Smooth muscle cell (in vitro differentiated cells): ENCODE measurements around the gene GALNT2. TPM values are rescaled to one million over a fixed set of nuclear protein-coding genes. Genes with fewer than 3 reads are reported as not detected.

Source experiments
- DNase-seq: peaks from one replicate; lab custom pipeline; 2025; ENCODE audit not compliant: unreplicated experiment; lab: John Stamatoyannopoulos, UW
- H2AFZ ChIP-seq: fragments of 200-600 bp; sonication (generic); 2 replicates; pipeline ENCODE4 v1.6.0; 2016; ENCODE audit warnings: antibody characterized with exemption, low read depth, mild to moderate bottlenecking
- H3F3A ChIP-seq: fragments of 200-600 bp; sonication (generic); 2 replicates; pipeline ENCODE4 v1.6.0; 2017; ENCODE audit warnings: antibody characterized with exemption, low read depth
- H3K27ac ChIP-seq: fragments of 200-600 bp; sonication (generic); 2 replicates; pipeline ENCODE4 v1.5.1; 2016; ENCODE audit warnings: low read depth, mild to moderate bottlenecking
- H3K27me3 ChIP-seq: fragments of 200-600 bp; sonication (generic); 2 replicates; pipeline ENCODE4 v1.6.1; 2016; ENCODE audit warnings: low read depth, mild to moderate bottlenecking
- H3K36me3 ChIP-seq: fragments of 200-600 bp; sonication (generic); 2 replicates; pipeline ENCODE4 v1.5.1; 2016; ENCODE audit warnings: low read depth
- H3K4me1 ChIP-seq: fragments of 200-600 bp; sonication (generic); 2 replicates; pipeline ENCODE4 v1.5.1; 2016; ENCODE audit warnings: low read depth
- H3K4me2 ChIP-seq: fragments of 200-600 bp; sonication (generic); 2 replicates; pipeline ENCODE4 v1.6.0; 2016; ENCODE audit warnings: mild to moderate bottlenecking
- H3K4me3 ChIP-seq: fragments of 200-600 bp; sonication (generic); 2 replicates; pipeline ENCODE4 v1.5.1; 2016; ENCODE audit warnings: mild to moderate bottlenecking
- H3K79me2 ChIP-seq: fragments of 200-600 bp; sonication (generic); 2 replicates; pipeline ENCODE4 v1.6.0; 2016; ENCODE audit warnings: low read depth, mild to moderate bottlenecking
- H3K9ac ChIP-seq: fragments of 200-600 bp; sonication (generic); 2 replicates; pipeline ENCODE4 v1.6.0; 2016; ENCODE audit warnings: low read depth
- H3K9me3 ChIP-seq: fragments of 200-600 bp; sonication (generic); replicated peaks from 2 replicates; pipeline ENCODE4 v1.5.1; 2016; ENCODE audit warnings: low read depth
- H4K20me1 ChIP-seq: fragments of 200-600 bp; sonication (generic); 2 replicates; pipeline ENCODE4 v1.6.0; 2016; ENCODE audit warnings: low read depth
- CTCF ChIP-seq: fragments of 200-600 bp; sonication (generic); IDR thresholded peaks from 2 replicates; pipeline ENCODE4 v1.5.1; 2017; ENCODE audit warnings: borderline replicate concordance, mild to moderate bottlenecking, antibody characterized with exemption; ENCODE audit not compliant: insufficient read depth, poor library complexity, severe bottlenecking
- WGBS: methylation state at CpG from one replicate; pipeline ENCODE4 v1.1.7; 2016; ENCODE audit warnings: low lambda C conversion rate; 5-methylcytosine and 5-hydroxymethylcytosine counted together
- polyA plus RNA-seq: library from polyadenylated mRNA; unstranded; fragments of >200 nt; fragmentation: Nextera tagmentation; extraction: Ambion mirVana; gene quantifications from 2 replicates; pipeline ENCODE4 v1.2.1, GENCODE V29; 2016
- total RNA-seq: library from RNA; depleted of rRNA; stranded (reverse); fragments of >200 nt; gene quantifications from 2 replicates; pipeline ENCODE4 v1.2.3, GENCODE V29; 2014

GALNT2 gene
- total and polyA plus RNA-seq, 2 experiments from 2014 or later: 76.4 to 152 TPM

- Histone ChIP-seq H3K4me1 (peaks cover 32% of the 10 kb centered on the region), H3F3A (peaks cover 17% of the 10 kb centered on the region), H3K9ac (no peak overlapping the region), H3K27ac (no peak overlapping the region), H4K20me1 (peaks cover 77% of the 10 kb centered on the region), H3K79me2 (peaks cover 75% of the 10 kb centered on the region), H2AFZ (no peak overlapping the region), H3K36me3 (no peaks in the 10 kb centered on the region), H3K4me2 (no peak overlapping the region), H3K9me3 (no peaks in the 10 kb centered on the region), H3K27me3 (no peaks in the 10 kb centered on the region), H3K4me3 (no peak overlapping the region)
- no peak for DNase-seq
- TF ChIP-seq CTCF: no peak
- 88% methylated on average over 8 of the region's 8 CpGs for WGBS
Measured at GRCh38 chr1:230110971-230111370, 43.9 kb downstream of the GALNT2 start.

GRCh38 chr1:230112131-230112701, 45.2 kb downstream of the GALNT2 start:
- Histone ChIP-seq H3K27me3 (no peaks in the 10 kb centered on the region), H3F3A (peaks cover 6% of the 10 kb centered on the region), H4K20me1 (peaks cover 74% of the 10 kb centered on the region), H2AFZ (no peak overlapping the region), H3K9ac (no peak overlapping the region), H3K4me1 (peaks cover 32% of the 10 kb centered on the region), H3K9me3 (no peaks in the 10 kb centered on the region), H3K36me3 (no peaks in the 10 kb centered on the region), H3K4me3 (no peak overlapping the region), H3K4me2 (peak overlapping the region; percentile 69), H3K79me2 (peaks cover 87% of the 10 kb centered on the region), H3K27ac (peak overlapping the region; percentile 94)
- WGBS: 29% methylated on average over 7 of the region's 7 CpGs
- TF ChIP-seq CTCF: no peak
- no peak for DNase-seq

GRCh38 chr1:230112782-230113181, 45.7 kb downstream of the GALNT2 start:
- DNase-seq: no peak
- Histone ChIP-seq H3K9ac (peak overlapping the region; percentile 31), H3F3A (peaks cover 5% of the 10 kb centered on the region), H3K4me3 (no peak overlapping the region), H3K36me3 (no peaks in the 10 kb centered on the region), H3K4me1 (peaks cover 32% of the 10 kb centered on the region), H3K4me2 (peak overlapping the region; percentile 69), H3K9me3 (no peaks in the 10 kb centered on the region), H4K20me1 (peaks cover 74% of the 10 kb centered on the region), H3K79me2 (peaks cover 90% of the 10 kb centered on the region), H3K27me3 (no peaks in the 10 kb centered on the region), H2AFZ (no peak overlapping the region), H3K27ac (peak overlapping the region; percentile 94)
- no peak for TF ChIP-seq CTCF
- WGBS: 74% methylated on average over 5 of the region's 5 CpGs

- H2AFZ ChIP-seq: no peak overlapping the region
- H3K9ac ChIP-seq: peak overlapping the region; percentile 31
- no peak overlapping the region for H3K4me3 ChIP-seq
- 92% methylated on average over 4 of the region's 4 CpGs for WGBS
- peaks cover 89% of the 10 kb centered on the region for H3K79me2 ChIP-seq
- H3K27ac ChIP-seq: peak overlapping the region; percentile 94
- H3F3A ChIP-seq: peaks cover 5% of the 10 kb centered on the region
- peak overlapping the region; percentile 69 for H3K4me2 ChIP-seq
- no peak for TF ChIP-seq CTCF
- no peaks in the 10 kb centered on the region for H3K36me3 ChIP-seq
- H3K4me1 ChIP-seq: peaks cover 32% of the 10 kb centered on the region
- H3K9me3 ChIP-seq: no peaks in the 10 kb centered on the region
- H3K27me3 ChIP-seq: no peaks in the 10 kb centered on the region
- DNase-seq: no peak
- peaks cover 72% of the 10 kb centered on the region for H4K20me1 ChIP-seq
Measured at GRCh38 chr1:230113235-230113592, 46.2 kb downstream of the GALNT2 start.
